GOT3 (cell line): Measurements from ENCODE around the gene KMT2C.
"Not testable (repeated sequence)": the region's sequence is repeated elsewhere in the genome, so short reads cannot be mapped to it uniquely, and the experiment has no call there.

Source experiments
- DNase-seq: peaks from one replicate; lab custom pipeline; 2025; ENCODE audit warnings: mixed read lengths; lab: John Stamatoyannopoulos, UW

KMT2C gene

GRCh38 chr7:152435384-152436110 is at the start of gene KMT2C:
TSS of gene KMT2C (minus strand) at chr7:152436003. CDS start at chr7:152435786, 217 bp downstream.
- no peak for DNase-seq

- DNase-seq: no peak
These were observed 45.3 kb upstream of the KMT2C start for GRCh38 chr7:152481082-152481481.

- DNase-seq: no peak
These were observed 44.9 kb upstream of the KMT2C start for GRCh38 chr7:152480664-152481063.

GRCh38 chr7:152479595-152479994 is 43.8 kb upstream of the KMT2C start:
- no peak for DNase-seq

DNA sequence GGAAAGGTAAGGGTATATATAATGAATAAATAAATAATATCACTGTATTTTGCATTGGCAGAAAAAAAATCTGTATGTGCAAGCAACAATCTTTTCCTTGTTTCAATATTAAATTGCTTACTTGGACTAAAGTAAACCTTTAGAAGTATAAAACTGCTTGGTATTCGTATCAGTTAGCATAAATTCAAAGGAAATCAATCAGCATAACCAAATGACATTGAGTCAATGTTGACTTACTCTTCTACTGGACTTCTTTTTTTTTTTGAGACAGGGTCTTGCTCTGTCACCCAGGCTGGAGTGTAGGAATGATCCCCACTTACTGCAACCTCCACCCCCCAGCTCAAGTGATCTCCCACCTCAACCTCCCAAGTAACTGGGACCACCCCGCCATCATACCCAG is 42.3 kb upstream of the KMT2C start:
- no peak for DNase-seq

- no peak for DNase-seq
These were observed 41.3 kb upstream of the KMT2C start for GRCh38 chr7:152477079-152477478.

DNA sequence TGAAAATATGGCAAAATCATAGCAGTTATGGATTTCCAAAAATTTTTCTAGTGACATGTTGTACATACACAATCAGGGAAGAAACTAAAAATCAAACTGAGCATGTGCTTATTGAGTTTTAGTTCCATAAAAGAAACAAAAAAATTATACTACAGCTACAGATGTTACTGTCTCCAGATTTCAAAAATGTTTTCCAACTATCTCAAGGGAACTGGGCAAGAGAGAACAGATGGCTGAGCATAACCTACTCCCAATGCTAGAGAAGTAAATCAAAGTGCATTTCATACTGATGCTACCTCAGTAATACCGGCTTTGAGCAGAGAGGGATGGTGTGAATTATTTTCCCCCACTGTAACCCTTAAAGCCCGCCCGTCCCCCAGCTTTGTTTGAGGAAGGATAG is 40.7 kb upstream of the KMT2C start:
- DNase-seq: no peak

DNA sequence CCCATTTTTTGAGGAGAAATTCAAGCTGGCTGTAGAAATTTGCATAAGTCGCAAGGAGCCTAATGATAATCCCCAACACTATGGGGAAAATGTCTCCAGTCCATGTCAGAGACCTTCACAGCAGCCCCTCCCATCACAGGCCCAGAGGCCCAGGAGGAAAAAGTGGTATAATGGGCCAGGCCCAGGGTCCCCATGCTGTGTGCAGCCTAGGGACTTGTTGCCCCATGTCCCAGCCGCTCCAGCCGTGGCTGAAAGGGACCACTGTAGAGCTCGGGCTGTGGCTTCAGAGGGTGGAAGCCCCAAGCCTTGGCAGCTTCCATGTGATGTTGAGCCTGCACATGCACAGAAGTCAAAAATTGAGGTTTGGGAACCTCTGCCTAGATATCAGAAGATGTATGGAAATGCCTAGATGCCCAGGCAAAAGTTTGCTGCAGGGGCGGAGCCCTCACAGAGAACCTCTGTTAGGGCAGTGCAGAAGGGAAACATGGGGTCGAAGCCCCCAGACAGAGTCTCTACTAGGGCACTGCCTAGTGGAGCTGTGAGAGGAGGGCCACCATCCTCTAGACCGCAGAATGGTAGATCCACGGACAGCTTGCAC is 35.3 kb upstream of the KMT2C start:
- DNase-seq: not testable (repeated sequence)

DNA sequence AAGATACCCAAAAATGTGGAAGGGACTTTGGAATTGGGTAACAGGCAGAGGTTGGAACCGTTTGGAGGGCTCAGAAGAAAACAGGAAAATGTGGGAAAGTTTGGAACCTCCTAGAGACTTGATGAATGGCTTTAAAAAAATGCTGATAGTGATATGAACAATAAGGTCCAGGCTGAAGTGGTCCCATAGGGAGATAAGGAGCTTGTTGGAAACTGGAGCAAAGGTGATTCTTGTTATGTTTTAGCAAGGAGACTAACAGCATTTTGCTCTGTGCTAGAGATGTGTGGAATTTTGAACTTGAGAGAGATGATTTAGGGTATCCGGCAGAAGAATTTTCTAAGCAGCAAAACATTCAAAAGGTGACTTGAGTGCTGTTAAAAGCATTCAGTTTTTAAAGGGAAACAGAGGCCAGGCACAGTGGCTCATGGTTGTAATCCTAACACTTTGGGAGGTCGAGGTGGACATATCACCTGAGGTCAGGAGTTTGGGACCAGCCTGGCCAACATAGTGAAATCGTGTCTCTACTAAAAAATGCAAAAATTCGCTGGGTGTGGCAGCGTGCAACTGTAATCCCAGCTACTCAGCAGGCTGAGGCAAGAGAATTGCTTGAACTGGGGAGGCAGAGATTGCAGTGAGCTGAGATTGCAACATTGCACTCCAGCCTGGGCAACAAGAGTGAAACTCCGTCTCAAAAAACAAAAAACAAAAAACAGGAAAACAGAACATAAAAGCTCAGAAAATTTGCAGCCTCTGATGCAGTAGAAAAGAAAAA is 34.6 kb upstream of the KMT2C start:
- not testable (repeated sequence) for DNase-seq

DNA sequence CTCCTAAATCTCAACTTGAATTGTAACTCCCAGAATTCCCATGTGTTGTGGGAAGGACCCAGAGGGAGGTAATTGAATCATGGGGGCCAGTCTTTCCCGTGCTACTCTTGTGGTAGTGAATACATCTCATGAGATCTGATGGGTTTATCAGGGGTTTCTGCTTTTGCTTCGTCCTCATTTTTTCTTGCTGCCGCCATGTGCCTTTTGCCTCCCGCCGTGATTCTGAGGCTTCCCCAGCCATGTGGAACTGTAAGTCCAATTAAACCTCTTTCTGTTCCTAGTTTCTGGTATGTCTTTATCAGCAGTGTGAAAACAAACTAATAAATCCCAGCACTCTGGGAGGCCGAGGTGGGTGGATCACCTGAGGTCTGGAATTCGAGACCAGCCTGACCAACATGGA is 33.8 kb upstream of the KMT2C start:
- DNase-seq: not testable (repeated sequence)

DNA sequence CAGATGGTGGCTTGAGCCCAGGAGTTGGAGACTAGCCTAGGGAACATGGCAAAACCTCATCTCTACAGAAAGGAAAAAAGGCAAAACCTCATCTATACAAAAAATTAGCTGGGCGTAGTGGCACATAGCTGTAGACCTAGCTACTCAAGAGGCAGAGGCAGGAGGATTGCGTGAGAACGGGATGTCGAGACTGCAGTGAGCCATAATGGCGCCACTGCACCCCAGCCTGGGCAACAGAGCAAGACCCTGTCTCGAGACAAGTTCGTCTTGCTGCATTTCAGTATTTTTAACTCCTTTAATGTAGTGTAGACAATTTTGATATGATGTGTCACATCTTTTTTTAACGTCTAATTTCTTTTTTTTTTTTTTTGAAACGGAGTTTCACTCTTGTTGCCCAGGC is 31.4 kb upstream of the KMT2C start:
- DNase-seq: no peak

GRCh38 chr7:152465119-152465387 is 29.2 kb upstream of the KMT2C start:
- no peak for DNase-seq

GRCh38 chr7:152464312-152465118 is 28.7 kb upstream of the KMT2C start:
- no peak for DNase-seq

DNA sequence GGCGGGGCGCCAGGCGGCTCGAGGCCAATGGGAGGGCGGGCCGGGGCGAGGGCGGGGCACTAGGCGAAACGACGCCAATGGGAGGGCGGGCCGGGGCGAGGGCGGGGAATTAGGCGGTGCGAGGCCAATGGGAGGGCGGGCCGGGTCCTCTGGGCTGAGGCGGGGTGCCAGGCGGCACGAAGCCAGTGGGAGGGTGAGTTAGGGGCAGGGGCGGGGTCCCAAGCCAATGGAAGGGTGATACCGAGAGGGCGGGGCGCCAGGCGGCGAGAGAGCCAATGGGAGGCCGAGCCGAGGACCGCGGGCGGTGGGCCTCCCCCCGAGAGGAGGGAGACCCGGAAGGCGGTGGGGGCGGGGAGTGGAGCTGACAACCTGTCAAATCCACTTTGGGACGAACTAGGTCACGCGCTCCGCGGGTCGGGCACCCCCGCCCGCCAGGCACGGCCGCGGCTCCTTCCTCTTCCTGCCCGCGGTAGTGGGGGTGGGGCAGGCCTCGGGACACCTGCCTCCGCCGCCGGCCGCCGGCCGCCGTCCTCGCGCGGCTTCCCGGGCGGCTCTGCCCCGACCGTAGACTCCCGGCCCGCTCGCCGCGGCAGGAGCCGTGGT is 28.0 kb upstream of the KMT2C start:
- DNase-seq: peak; percentile 99

DNA sequence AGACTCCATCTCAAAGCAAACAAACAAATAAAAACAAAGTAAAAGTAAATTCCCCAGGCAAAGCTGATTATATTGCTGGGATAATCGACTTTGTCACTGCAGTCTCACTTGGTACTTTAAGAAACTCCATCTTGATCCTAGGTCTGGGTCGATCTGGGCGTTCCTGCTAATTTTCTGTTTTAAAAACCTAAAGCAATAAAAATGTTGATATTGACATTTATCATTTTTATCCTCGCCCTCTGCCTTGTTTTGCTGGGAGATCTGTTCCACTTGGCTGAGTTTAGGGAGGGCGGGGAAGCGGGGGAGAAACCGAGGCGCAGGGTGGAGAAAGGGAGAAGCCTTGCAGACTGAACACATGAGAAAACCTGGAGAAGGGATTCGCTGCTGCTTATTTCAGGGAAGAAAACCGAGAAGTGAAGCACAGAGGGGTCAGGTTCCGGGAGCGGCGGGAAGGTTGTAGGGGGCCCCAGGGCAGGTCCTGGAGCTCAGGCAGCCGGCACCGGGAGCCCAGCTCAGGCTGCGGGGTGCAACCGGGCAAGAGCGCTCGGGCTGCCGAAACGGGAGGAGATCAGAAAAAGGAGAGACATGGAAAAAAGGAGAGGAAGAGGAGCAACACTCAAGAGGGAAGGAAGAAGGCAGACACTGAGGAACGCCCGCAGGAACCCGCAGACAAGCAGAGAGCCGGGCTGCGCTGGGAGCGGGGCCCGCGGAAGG is 27.3 kb upstream of the KMT2C start:
- DNase-seq: no peak

DNA sequence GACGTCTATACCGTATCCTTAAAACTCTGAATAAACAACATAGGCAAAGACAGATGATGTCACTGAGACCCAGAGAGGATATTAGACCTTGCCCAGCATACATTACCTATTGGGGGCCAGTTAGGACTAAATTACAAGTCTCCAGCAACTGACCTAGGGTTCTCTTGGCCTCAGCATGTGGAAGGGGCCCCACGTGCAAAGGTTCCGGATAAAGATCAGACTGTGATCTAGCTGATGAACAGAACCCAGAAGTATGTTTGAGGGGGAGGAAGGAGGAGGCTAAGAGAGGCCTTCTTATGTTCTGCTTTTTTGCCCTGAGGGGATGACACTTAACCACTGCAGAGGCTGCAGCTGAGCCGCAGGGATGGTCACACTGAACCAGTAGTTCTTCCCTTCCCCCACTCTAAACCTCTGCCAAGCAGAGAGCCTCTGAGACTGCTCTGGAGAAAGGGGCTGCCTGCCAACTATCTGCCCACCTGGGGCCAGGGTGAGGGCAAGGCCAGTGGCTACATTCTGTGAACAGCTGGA is 24.0 kb upstream of the KMT2C start:
- no peak for DNase-seq

GRCh38 chr7:152451356-152451755 is 15.6 kb upstream of the KMT2C start:
- DNase-seq: no peak

DNA sequence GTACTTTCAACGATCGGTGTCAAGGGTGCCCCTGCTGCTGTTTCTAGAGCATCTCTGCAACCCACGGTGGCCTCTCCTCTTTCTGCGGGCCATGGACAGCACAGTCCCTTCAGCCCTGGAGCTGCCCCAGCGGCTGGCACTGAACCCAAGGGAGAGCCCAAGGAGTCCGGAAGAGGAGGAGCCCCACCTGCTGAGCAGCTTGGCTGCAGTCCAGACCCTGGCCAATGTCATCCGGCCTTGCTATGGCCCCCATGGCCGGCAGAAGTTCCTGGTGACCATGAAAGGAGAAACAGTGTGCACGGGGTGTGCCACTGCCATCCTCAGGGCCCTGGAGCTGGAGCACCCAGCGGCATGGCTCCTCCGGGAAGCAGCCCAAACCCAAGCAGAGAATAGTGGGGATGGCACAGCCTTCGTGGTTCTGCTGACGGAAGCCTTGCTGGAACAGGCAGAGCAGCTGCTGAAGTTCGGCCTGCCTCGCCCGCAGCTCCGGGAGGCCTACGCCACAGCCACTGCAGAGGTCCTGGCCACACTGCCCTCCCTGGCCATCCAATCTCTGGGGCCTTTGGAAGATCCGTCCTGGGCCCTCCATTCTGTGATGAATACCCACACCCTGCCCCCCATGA is 9.7 kb upstream of the KMT2C start:
- not testable (repeated sequence) for DNase-seq

DNA sequence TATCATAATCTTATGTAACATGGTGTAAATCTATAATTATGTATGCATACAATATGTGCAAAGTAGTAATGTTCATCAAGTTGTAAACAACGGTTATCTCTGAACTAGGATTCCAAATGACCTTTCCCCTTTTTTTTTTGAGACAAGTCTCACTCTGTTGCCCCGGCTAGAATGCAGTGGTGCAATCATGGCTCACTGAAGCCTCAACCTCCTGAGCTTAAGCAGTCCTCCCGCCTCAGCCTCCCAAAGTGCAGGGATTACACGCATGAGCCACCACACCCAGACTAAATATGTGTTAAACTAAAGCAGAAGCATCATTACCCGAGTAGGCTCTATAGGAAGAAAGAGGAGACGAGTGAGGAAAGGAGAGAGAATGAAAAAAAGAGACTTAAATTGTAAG is 7.8 kb upstream of the KMT2C start:
- DNase-seq: no peak

DNA sequence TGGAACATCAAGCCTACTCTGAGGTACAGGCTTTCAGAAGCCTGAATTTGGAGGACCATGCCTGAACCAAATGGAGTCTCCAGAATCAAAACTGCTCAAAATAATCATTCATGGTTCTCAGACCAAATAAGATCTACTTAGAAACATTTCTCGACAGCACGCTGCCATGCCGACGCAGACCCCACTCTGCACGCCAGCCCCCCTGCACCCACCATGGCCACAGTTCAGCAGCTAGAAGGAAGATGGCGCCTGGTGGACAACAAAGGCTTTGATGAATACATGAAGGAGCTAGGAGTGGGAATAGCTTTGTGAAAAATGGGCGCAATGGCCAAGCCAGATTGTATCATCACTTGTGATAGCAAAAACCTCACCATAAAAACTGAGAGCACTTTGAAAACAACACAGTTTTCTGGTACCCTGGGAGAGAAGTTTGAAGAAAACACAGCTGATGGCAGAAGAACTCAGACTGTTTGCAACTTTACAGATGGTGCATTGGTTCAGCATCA is 6.6 kb upstream of the KMT2C start:
- DNase-seq: no peak
